Activated CD8-positive, alpha-beta memory T cell treated with anti-CD3 and anti-CD28 coated beads, Interleukin-2, amount 10 ng/mL, durations not matched to agents 7 days and 5 days (primary cell): ENCODE results near the gene PHGDH. TPM values are rescaled to one million over a fixed set of nuclear protein-coding genes. Genes with fewer than 3 reads are reported as not detected.

Experiments
- ATAC-seq: fragments of 150-1000 bp; cut with Tn5 transposase; one replicate; pipeline ENCODE4 v1.10.0; 2021; ENCODE audit warnings: moderate library complexity
- CTCF ChIA-PET: fragments of 350-600 bp; sonication (Branson Sonifier 250); formaldehyde crosslinking; loops from one replicate; lab custom pipeline; 2021; ENCODE audit warnings: antibody characterized with exemption; lab: Charles Lee
- DNase-seq: peaks from one replicate; pipeline ENCODE4 v3.0.0-alpha.2; 2020
- H3K27ac Mint-ChIP-seq: one replicate; pipeline ENCODE4 v1.8.0; 2021; ENCODE audit warnings: mild to moderate bottlenecking, mixed read lengths
- H3K27me3 Mint-ChIP-seq: one replicate; pipeline ENCODE4 v1.8.0; 2021; ENCODE audit warnings: mixed read lengths
- H3K36me3 Mint-ChIP-seq: one replicate; pipeline ENCODE4 v1.8.0; 2021; ENCODE audit warnings: mild to moderate bottlenecking, mixed read lengths
- H3K4me1 Mint-ChIP-seq: one replicate; pipeline ENCODE4 v1.8.0; 2021; ENCODE audit warnings: mixed read lengths
- H3K4me3 Mint-ChIP-seq: one replicate; pipeline ENCODE4 v1.8.0; 2021; ENCODE audit warnings: mild to moderate bottlenecking, moderate library complexity, mixed read lengths
- H3K9me3 Mint-ChIP-seq: one replicate; pipeline ENCODE4 v1.8.0; 2022; ENCODE audit warnings: low read depth, mixed read lengths
- total RNA-seq, 2 experiments: library from RNA; stranded (reverse); gene quantifications; one replicate each; pipeline ENCODE4 v1.2.3, GENCODE V29; 2021

PHGDH gene
- total RNA-seq, 2 experiments from 2014 or later = 165 to 209 TPM

- Mint-ChIP-seq H3K4me3 (no peak overlapping the region), H3K4me1 (peaks cover 9% of the 10 kb centered on the region), H3K9me3 (no peaks in the 10 kb centered on the region), H3K36me3 (no peaks in the 10 kb centered on the region), H3K27me3 (peaks cover 75% of the 10 kb centered on the region), H3K27ac (no peak overlapping the region)
- peak; percentile 4 for DNase-seq
- CTCF ChIA-PET = no interaction called here
- ATAC-seq = no peak
Observed at GRCh38 chr1:119762953-119763352, 51.2 kb downstream of the PHGDH start.

GRCh38 chr1:119764220-119764619 lies 52.5 kb downstream of the PHGDH start:
- CTCF ChIA-PET = interaction anchor here (1.0 to 2.2 kb wide), 2 partner anchors 20 to 21 kb away, joined by 4 read pairs; no protein-coding TSS in a partner anchor
- DNase-seq (peak; percentile 31), ATAC-seq (no peak)
- H3K4me1 Mint-ChIP-seq = no peaks in the 10 kb centered on the region
- no peak overlapping the region for H3K27ac Mint-ChIP-seq
- H3K9me3 Mint-ChIP-seq = no peaks in the 10 kb centered on the region
- peaks cover 78% of the 10 kb centered on the region for H3K27me3 Mint-ChIP-seq
- no peak overlapping the region for H3K4me3 Mint-ChIP-seq
- no peaks in the 10 kb centered on the region for H3K36me3 Mint-ChIP-seq

GRCh38 chr1:119766374-119766794 lies 54.6 kb downstream of the PHGDH start:
- no peaks in the 10 kb centered on the region for H3K4me1 Mint-ChIP-seq
- DNase-seq (peak; percentile 15), ATAC-seq (no peak)
- no peak overlapping the region for H3K4me3 Mint-ChIP-seq
- no peaks in the 10 kb centered on the region for H3K9me3 Mint-ChIP-seq
- CTCF ChIA-PET = no interaction called here
- H3K27ac Mint-ChIP-seq = no peak overlapping the region
- no peaks in the 10 kb centered on the region for H3K36me3 Mint-ChIP-seq
- H3K27me3 Mint-ChIP-seq = peaks cover 64% of the 10 kb centered on the region

- ATAC-seq = no peak
- H3K4me3 Mint-ChIP-seq = no peak overlapping the region
- peaks cover 64% of the 10 kb centered on the region for H3K27me3 Mint-ChIP-seq
Observed at GRCh38 chr1:119767486-119767885, 55.8 kb downstream of the PHGDH start.

GRCh38 chr1:119768778-119769177 lies 57.0 kb downstream of the PHGDH start, which contains the start of gene HMGCS2:
TSS of gene HMGCS2 (minus strand) at chr1:119768905. CDS start at chr1:119768844, 61 bp downstream.
- no peaks in the 10 kb centered on the region for H3K36me3 Mint-ChIP-seq
- CTCF ChIA-PET = interaction anchor here (1.0 to 1.2 kb wide), 2 partner anchors 11 to 15 kb away, joined by 3 read pairs; no protein-coding TSS in a partner anchor
- peaks cover 63% of the 10 kb centered on the region for H3K27me3 Mint-ChIP-seq
- H3K27ac Mint-ChIP-seq = no peak within 1 kb of the TSS
- no peaks in the 10 kb centered on the region for H3K4me1 Mint-ChIP-seq
- DNase-seq (peak; percentile 31), ATAC-seq (no peak)
- H3K4me3 Mint-ChIP-seq = no peak within 1 kb of the TSS
- no peaks in the 10 kb centered on the region for H3K9me3 Mint-ChIP-seq

More at GRCh38 chr1:119767486-119767885, 55.8 kb downstream of the PHGDH start:
- Mint-ChIP-seq H3K9me3 (no peaks in the 10 kb centered on the region), H3K27ac (no peak overlapping the region), H3K36me3 (no peaks in the 10 kb centered on the region), H3K4me1 (no peaks in the 10 kb centered on the region)
- CTCF ChIA-PET = no interaction called here
- DNase-seq = no peak

- H3K4me1 Mint-ChIP-seq = no peaks in the 10 kb centered on the region
- no peaks in the 10 kb centered on the region for H3K36me3 Mint-ChIP-seq
- no peak overlapping the region for H3K4me3 Mint-ChIP-seq
Observed at GRCh38 chr1:119771016-119771415, 59.3 kb downstream of the PHGDH start.

GRCh38 chr1:119771770-119772169 lies 60.0 kb downstream of the PHGDH start:
- no peak overlapping the region for H3K27ac Mint-ChIP-seq
- peaks cover 51% of the 10 kb centered on the region for H3K27me3 Mint-ChIP-seq
- CTCF ChIA-PET = interaction anchor here (1.0 kb wide), 1 partner anchor 38 kb away, joined by 3 read pairs; no protein-coding TSS in a partner anchor
- H3K9me3 Mint-ChIP-seq = no peaks in the 10 kb centered on the region
- no peaks in the 10 kb centered on the region for H3K36me3 Mint-ChIP-seq
- no peak overlapping the region for H3K4me3 Mint-ChIP-seq
- ATAC-seq (no peak), DNase-seq (no peak)
- no peaks in the 10 kb centered on the region for H3K4me1 Mint-ChIP-seq

More at GRCh38 chr1:119771016-119771415, 59.3 kb downstream of the PHGDH start:
- H3K9me3 Mint-ChIP-seq = no peaks in the 10 kb centered on the region
- peak; percentile 25 for DNase-seq
- H3K27me3 Mint-ChIP-seq = peaks cover 55% of the 10 kb centered on the region
- no peak overlapping the region for H3K27ac Mint-ChIP-seq
- CTCF ChIA-PET = no interaction called here
- ATAC-seq = no peak

GRCh38 chr1:119772298-119772697 lies 60.6 kb downstream of the PHGDH start:
- Mint-ChIP-seq H3K4me1 (no peaks in the 10 kb centered on the region), H3K27me3 (peaks cover 47% of the 10 kb centered on the region), H3K9me3 (no peaks in the 10 kb centered on the region), H3K36me3 (no peaks in the 10 kb centered on the region), H3K4me3 (no peak overlapping the region), H3K27ac (no peak overlapping the region)
- CTCF ChIA-PET = interaction anchor here (1.0 kb wide), 1 partner anchor 37 kb away, joined by 3 read pairs; no protein-coding TSS in a partner anchor
- no peak for DNase-seq
- no peak for ATAC-seq

- H3K27ac Mint-ChIP-seq = no peak overlapping the region
- H3K4me3 Mint-ChIP-seq = no peak overlapping the region
- CTCF ChIA-PET = no interaction called here
- no peaks in the 10 kb centered on the region for H3K36me3 Mint-ChIP-seq
- ATAC-seq (no peak), DNase-seq (peak; percentile 21)
- H3K4me1 Mint-ChIP-seq = no peaks in the 10 kb centered on the region
- H3K9me3 Mint-ChIP-seq = no peaks in the 10 kb centered on the region
- peaks cover 42% of the 10 kb centered on the region for H3K27me3 Mint-ChIP-seq
Observed at GRCh38 chr1:119773711-119774241, 62.0 kb downstream of the PHGDH start.

GRCh38 chr1:119774746-119775490 lies 63.2 kb downstream of the PHGDH start:
- Mint-ChIP-seq H3K36me3 (no peaks in the 10 kb centered on the region), H3K27ac (no peak overlapping the region), H3K9me3 (no peaks in the 10 kb centered on the region), H3K4me3 (no peak overlapping the region), H3K4me1 (no peaks in the 10 kb centered on the region), H3K27me3 (peaks cover 47% of the 10 kb centered on the region)
- CTCF ChIA-PET = interaction anchor here (1.1 kb wide), 1 partner anchor 31 kb away, joined by 3 read pairs; no protein-coding TSS in a partner anchor
- ATAC-seq (no peak), DNase-seq (peak; percentile 35)

- no peak for ATAC-seq
- H3K4me1 Mint-ChIP-seq = peaks cover 4% of the 10 kb centered on the region
- H3K27ac Mint-ChIP-seq = no peak overlapping the region
- CTCF ChIA-PET = no interaction called here
- peaks cover 70% of the 10 kb centered on the region for H3K27me3 Mint-ChIP-seq
- H3K36me3 Mint-ChIP-seq = no peaks in the 10 kb centered on the region
- no peak for DNase-seq
- no peaks in the 10 kb centered on the region for H3K9me3 Mint-ChIP-seq
- no peak overlapping the region for H3K4me3 Mint-ChIP-seq
Observed at GRCh38 chr1:119778359-119778758, 66.6 kb downstream of the PHGDH start.

GRCh38 chr1:119778886-119779560 lies 67.3 kb downstream of the PHGDH start:
- CTCF ChIA-PET = interaction anchor here (1.0 to 1.4 kb wide), 2 partner anchors 10 to 35 kb away, joined by 3 to 4 read pairs; partner anchors contain the start of gene HMGCS2
- Mint-ChIP-seq H3K27me3 (peaks cover 70% of the 10 kb centered on the region), H3K4me3 (no peak overlapping the region), H3K27ac (no peak overlapping the region), H3K9me3 (no peaks in the 10 kb centered on the region), H3K4me1 (peaks cover 11% of the 10 kb centered on the region), H3K36me3 (no peaks in the 10 kb centered on the region)
- DNase-seq (peak; percentile 15), ATAC-seq (no peak)

GRCh38 chr1:119779869-119780356 lies 68.2 kb downstream of the PHGDH start:
- CTCF ChIA-PET = interaction anchor here (1.0 to 1.4 kb wide), 2 partner anchors 11 to 35 kb away, joined by 3 to 4 read pairs; partner anchors contain the start of gene HMGCS2
- DNase-seq (peak; percentile 37), ATAC-seq (no peak)
- Mint-ChIP-seq H3K4me1 (peaks cover 15% of the 10 kb centered on the region), H3K9me3 (no peaks in the 10 kb centered on the region), H3K27ac (no peak overlapping the region), H3K4me3 (no peak overlapping the region), H3K27me3 (peaks cover 73% of the 10 kb centered on the region), H3K36me3 (no peaks in the 10 kb centered on the region)
